ENCODE data around the gene MTA1. TPM values are rescaled to one million over a fixed set of nuclear protein-coding genes. Genes with fewer than 3 reads are reported as not detected.

The MTA1 gene
- total RNA-seq, result 32.5 and 33.2 TPM in 2 replicates

DNA sequence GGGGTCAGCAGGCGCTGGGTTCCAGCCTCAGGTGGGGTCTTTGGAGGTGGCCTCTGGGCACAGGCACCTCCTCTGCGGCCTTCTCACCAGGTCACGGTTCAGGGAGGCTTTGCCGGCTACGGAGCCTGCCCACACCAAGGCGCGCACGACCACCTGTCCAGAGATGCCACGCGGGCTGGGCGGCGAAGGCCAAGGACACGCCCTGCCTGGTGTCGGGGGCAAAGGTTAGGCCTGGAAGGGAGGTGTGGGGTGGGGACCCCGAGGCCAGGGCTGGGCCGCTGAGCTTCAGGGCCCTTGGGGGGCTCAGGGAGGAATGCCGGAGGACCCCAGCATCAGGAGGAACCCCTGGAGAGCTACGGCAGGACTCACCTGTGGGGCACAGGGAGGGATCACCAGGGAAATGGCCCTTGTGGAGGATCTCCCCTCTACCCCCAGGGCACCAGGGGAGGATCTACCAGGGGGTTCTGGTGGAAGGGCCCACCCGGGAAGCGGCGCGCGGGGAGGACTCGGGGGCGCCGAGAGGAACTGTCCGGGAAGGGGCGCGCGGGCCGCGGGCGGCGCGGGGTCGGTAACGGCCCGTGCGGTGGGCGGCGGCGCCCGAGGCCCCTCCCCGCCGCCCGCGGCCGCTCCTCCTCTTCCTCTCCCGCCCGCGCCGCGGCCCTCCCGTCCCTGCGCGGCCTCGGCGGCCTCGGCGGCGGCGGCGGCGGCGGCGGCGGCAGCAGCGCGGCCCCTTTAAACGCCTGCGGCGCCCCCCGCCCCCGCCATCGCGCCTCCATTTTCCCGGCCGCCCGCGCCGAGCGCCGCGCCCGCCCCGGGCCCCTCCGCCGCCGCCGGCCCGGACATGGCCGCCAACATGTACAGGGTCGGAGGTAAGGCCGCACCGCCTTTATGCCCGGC, at the start of gene MTA1:
MTA1 (plus strand) TSS at position 633 of the 897 bp plus-strand sequence; CDS start at position 842, 209 bp downstream.

GRCh38 chr14:105398044-105398725, 21.4 kb upstream of the MTA1 start, which contains the start of gene TEX22:
Gene TEX22, plus strand, starts transcription at chr14:105398538. Its CDS starts 803 bp downstream, at chr14:105399341.

GRCh38 chr14:105474483-105475268, 55.0 kb downstream of the MTA1 start, which contains the start of gene CRIP2:
Gene CRIP2, plus strand, starts transcription at chr14:105474821. Its CDS starts 42 bp downstream, at chr14:105474863.

GRCh38 chr14:105486163-105486973, 66.7 kb downstream of the MTA1 start, which contains the start of gene CRIP1:
Gene CRIP1, plus strand, starts transcription at chr14:105486886. Its CDS starts 374 bp downstream, at chr14:105487260.

DNA sequence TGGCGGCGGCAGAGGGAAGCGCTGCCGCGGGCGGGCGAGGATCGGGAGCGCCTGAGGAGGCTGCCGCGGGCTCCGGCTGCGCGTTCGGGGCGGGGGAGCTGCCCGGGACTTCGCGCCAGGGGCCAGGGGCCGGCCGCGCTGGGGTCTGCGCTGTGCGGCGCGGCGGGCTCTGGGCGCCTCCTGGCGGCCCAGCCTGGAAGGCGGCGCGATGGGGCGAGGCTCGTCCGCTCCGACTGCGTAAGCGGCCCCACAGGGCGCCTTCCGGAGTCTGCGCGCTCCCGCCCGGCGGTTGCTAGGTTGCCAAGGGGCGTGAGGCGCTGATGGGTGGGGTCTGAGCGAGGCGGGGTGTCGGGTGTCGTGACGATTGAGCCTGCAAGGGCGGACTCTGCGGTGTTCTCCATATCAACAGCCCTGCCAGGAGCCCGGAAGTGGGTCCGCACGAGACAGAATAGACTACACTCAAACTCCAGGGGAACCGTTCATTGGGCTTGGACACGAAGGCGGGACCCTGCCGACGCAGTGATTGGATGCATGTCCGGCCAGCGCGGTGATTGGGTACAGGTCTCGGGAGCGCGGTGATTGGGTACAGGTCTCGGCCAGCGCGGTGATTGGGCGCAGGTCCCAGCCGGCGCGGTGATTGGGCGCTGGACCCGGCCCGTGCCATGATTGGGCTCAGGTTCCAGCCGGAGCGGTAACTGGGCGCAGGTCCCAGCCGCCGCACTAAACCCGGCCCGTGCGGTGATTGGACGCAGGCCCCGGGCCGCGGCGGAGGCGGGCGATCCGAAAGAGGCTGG, 71.1 kb downstream of the MTA1 start, which contains the start of gene TEDC1:
TEDC1 (plus strand) TSS at position 675 of the 794 bp plus-strand sequence. CDS start 130 bp downstream, outside the sequence.

Other genes with a start within 250 kb of the MTA1 start
- 36.9 and 39.2 TPM in 2 replicates for gene NUDT14, start 238.5 kb upstream of the MTA1 start, total RNA-seq
- gene BTBD6, start 171.3 kb upstream of the MTA1 start, total RNA-seq, result 65.8 and 71.0 TPM in 2 replicates
- 22.9 and 27.5 TPM in 2 replicates for gene BRF1, start 118.8 kb upstream of the MTA1 start, total RNA-seq
- gene PACS2, start 105.1 kb upstream of the MTA1 start, total RNA-seq, result 42.0 and 56.1 TPM in 2 replicates
- gene TEX22, start 21.3 kb upstream of the MTA1 start, total RNA-seq, result under 0.01 and 0.21 TPM in 2 replicates
- 34.3 and 64.8 TPM in 2 replicates for gene CRIP2, start 55.0 kb downstream of the MTA1 start, total RNA-seq
- 0.48 TPM in 1 of 2 replicates, not detected in the other for gene CRIP1, start 67.1 kb downstream of the MTA1 start, total RNA-seq
- 2.3 and 5.1 TPM in 2 replicates for gene TEDC1, start 71.4 kb downstream of the MTA1 start, total RNA-seq
- gene TMEM121, start 106.8 kb downstream of the MTA1 start, total RNA-seq, result 2.4 and 3.4 TPM in 2 replicates